HEK293T (cell line): Measurements from ENCODE around the gene LCORL.

ENCODE experiments used
- BHLHE40 ChIP-seq: fragments of 450-650 bp; IDR thresholded peaks from 2 replicates; pipeline ENCODE4 v1.6.1; 2016; ENCODE audit warnings: mild to moderate bottlenecking, moderate library complexity, borderline replicate concordance
- ELF4 ChIP-seq: fragments of 450-650 bp; IDR thresholded peaks from 2 replicates; pipeline ENCODE4 v1.6.1; 2017; ENCODE audit warnings: antibody characterized with exemption
- FOXA1 ChIP-seq: fragments of 450-650 bp; IDR thresholded peaks from 2 replicates; pipeline ENCODE4 v1.6.1; 2016; ENCODE audit warnings: mild to moderate bottlenecking
- FOXK2 ChIP-seq: fragments of 450-650 bp; IDR thresholded peaks from 2 replicates; pipeline ENCODE4 v1.6.1; 2016; ENCODE audit warnings: mild to moderate bottlenecking
- FOXM1 ChIP-seq: fragments of 450-650 bp; IDR thresholded peaks from 2 replicates; pipeline ENCODE4 v1.6.1; 2017; ENCODE audit warnings: mild to moderate bottlenecking, borderline replicate concordance
- HDGF ChIP-seq: fragments of 450-650 bp; IDR thresholded peaks from 2 replicates; pipeline ENCODE4 v1.6.1; 2017; ENCODE audit warnings: antibody characterized with exemption, borderline replicate concordance
- L3MBTL2 ChIP-seq: fragments of 450-650 bp; conservative IDR thresholded peaks from 2 replicates; pipeline ENCODE4 v1.6.1; 2016; ENCODE audit warnings: mild to moderate bottlenecking
- LEF1 ChIP-seq: fragments of 450-650 bp; IDR thresholded peaks from 2 replicates; pipeline ENCODE4 v1.6.1; 2017; ENCODE audit warnings: mild to moderate bottlenecking, borderline replicate concordance
- NFRKB ChIP-seq: fragments of 450-650 bp; IDR thresholded peaks from 2 replicates; pipeline ENCODE4 v1.6.1; 2016; ENCODE audit warnings: mild to moderate bottlenecking, moderate library complexity
- PKNOX1 ChIP-seq: fragments of 450-650 bp; IDR thresholded peaks from 2 replicates; pipeline ENCODE4 v1.6.1; 2016
- SP1 ChIP-seq: fragments of 450-650 bp; IDR thresholded peaks from 2 replicates; pipeline ENCODE4 v1.6.1; 2017
- SUZ12 ChIP-seq: fragments of 450-650 bp; IDR thresholded peaks from 2 replicates; pipeline ENCODE4 v1.6.1; 2016; ENCODE audit warnings: mild to moderate bottlenecking
- TARDBP ChIP-seq: fragments of 450-650 bp; IDR thresholded peaks from 2 replicates; pipeline ENCODE4 v1.6.1; 2016
- ZNF384 ChIP-seq: fragments of 450-650 bp; IDR thresholded peaks from 2 replicates; pipeline ENCODE4 v1.6.1; 2016

- TF ChIP-seq FOXK2 (no peak), PKNOX1 (no peak), SP1 (no peak), FOXA1 (no peak), BHLHE40 (no peak), NFRKB (no peak), FOXM1 (no peak), HDGF (no peak), L3MBTL2 (no peak), ZNF384 (no peak), ELF4 (no peak), SUZ12 (no peak), TARDBP (no peak), LEF1 (no peak)
These were observed 123.0 kb downstream of the LCORL start for GRCh38 chr4:17898553-17899055.
